SU-DHL-6 (cell line): ENCODE data around the gene PRKAG1.

Source experiments
- H2AFZ ChIP-seq: fragments of 200-600 bp; sonication (generic); 2 replicates; pipeline ENCODE4 v1.6.1; 2014; ENCODE audit warnings: low read depth, mild to moderate bottlenecking, moderate library complexity, mixed read lengths, antibody characterized with exemption, low read length; ENCODE audit not compliant: severe bottlenecking
- H3F3A ChIP-seq: fragments of 200-600 bp; shearing (Covaris generic); 2 replicates; pipeline ENCODE4 v1.6.0; 2016; ENCODE audit warnings: antibody characterized with exemption, mild to moderate bottlenecking; ENCODE audit not compliant: insufficient read depth
- H3K27ac ChIP-seq: fragments of 200-600 bp; sonication (generic); 2 replicates; pipeline ENCODE4 v1.5.1; 2016; ENCODE audit warnings: low read depth, mild to moderate bottlenecking, low read length, moderate library complexity, mixed read lengths
- H3K27me3 ChIP-seq: fragments of 200-600 bp; sonication (generic), shearing (Covaris generic); 2 replicates; pipeline ENCODE4 v1.6.0; 2014; ENCODE audit warnings: mild to moderate bottlenecking, low read length
- H3K36me3 ChIP-seq: fragments of 200-600 bp; sonication (generic); 2 replicates; pipeline ENCODE4 v1.6.1; 2014; ENCODE audit warnings: mild to moderate bottlenecking, low read length, mixed read lengths
- H3K4me2 ChIP-seq: fragments of 300-600, 200-600 bp; shearing (Covaris generic), sonication (generic); 2 replicates; pipeline ENCODE4 v1.6.0; 2014; ENCODE audit warnings: low read length, low read depth, mild to moderate bottlenecking; ENCODE audit not compliant: poor library complexity, severe bottlenecking
- H3K4me3 ChIP-seq: fragments of 200-600 bp; sonication (generic); 2 replicates; pipeline ENCODE4 v1.5.1; 2014; ENCODE audit warnings: antibody characterized with exemption, low read length, mild to moderate bottlenecking, mixed read lengths; ENCODE audit not compliant: insufficient read depth, poor library complexity, severe bottlenecking
- H3K79me2 ChIP-seq: fragments of 200-600 bp; sonication (generic); 2 replicates; pipeline ENCODE4 v1.6.1; 2014; ENCODE audit warnings: mild to moderate bottlenecking, low read length, moderate library complexity; ENCODE audit not compliant: insufficient read depth
- H3K9ac ChIP-seq: fragments of 200-600 bp; sonication (generic); 2 replicates; pipeline ENCODE4 v1.7.0; 2014; ENCODE audit warnings: mild to moderate bottlenecking, low read length
- H3K9me2 ChIP-seq: fragments of 200-600 bp; sonication (generic); replicated peaks from 2 replicates; pipeline ENCODE4 v1.6.1; 2014; ENCODE audit warnings: low read length; ENCODE audit not compliant: insufficient read depth
- H3K9me3 ChIP-seq: fragments of 200-600 bp; sonication (generic); 2 replicates; pipeline ENCODE4 v1.6.1; 2014; ENCODE audit warnings: low read length, mixed read lengths; ENCODE audit not compliant: insufficient read depth
- H4K20me1 ChIP-seq: fragments of 200-600 bp; sonication (generic); 2 replicates; pipeline ENCODE4 v1.6.1; 2014; ENCODE audit warnings: low read depth, mild to moderate bottlenecking, antibody characterized with exemption, low read length, moderate library complexity, mixed read lengths
- EZH2phosphoT487 ChIP-seq: fragments of 200-600 bp; sonication (generic), shearing (Covaris generic); conservative IDR thresholded peaks from 2 replicates; pipeline ENCODE4 v1.6.1; 2018; ENCODE audit warnings: mild to moderate bottlenecking, antibody characterized with exemption, low read length, moderate library complexity, mixed read lengths
- TF ChIP-seq, protein P1 (sequence below): fragments of 200-600 bp; sonication (generic); IDR thresholded peaks from one replicate; pipeline ENCODE4 v1.5.1; 2017; ENCODE audit warnings: antibody characterized with exemption, mild to moderate bottlenecking, low read length, moderate library complexity; ENCODE audit not compliant: insufficient read depth, poor library complexity, severe bottlenecking

Gene PRKAG1

DNA sequence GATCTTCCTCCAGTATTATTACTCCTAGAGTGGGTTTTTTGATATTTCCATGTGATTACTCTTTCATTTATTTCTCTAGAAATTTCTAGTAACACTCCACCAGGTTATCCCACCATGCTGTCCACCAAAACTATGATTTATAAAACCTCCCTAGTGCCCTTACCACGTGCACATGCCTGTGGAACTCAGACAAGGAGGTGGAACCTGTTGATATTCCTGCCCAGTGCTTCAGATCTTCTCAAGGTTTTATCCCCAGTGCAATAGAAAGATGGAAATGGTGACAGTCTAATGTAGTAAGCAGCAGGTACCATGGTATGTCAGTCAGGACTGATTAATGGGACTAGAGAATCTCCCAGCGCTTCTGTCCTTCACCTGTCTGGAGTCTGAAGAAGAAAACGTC, 57.7 kb downstream of the PRKAG1 start:
- Histone ChIP-seq H4K20me1 (no peaks in the 10 kb centered on the region), H3K4me3 (no peak overlapping the region), H3K79me2 (peaks cover 14% of the 10 kb centered on the region), H3K36me3 (no peaks in the 10 kb centered on the region), H3K27ac (no peak overlapping the region), H3K9me3 (no peaks in the 10 kb centered on the region), H3K9ac (no peak overlapping the region), H3K9me2 (no peaks in the 10 kb centered on the region), H3K27me3 (no peaks in the 10 kb centered on the region), H3F3A (peaks cover 4% of the 10 kb centered on the region), H3K4me2 (no peak overlapping the region), H2AFZ (no peak overlapping the region)
- TF ChIP-seq EZH2phosphoT487, result no peak
- TF ChIP-seq, protein P1, sequence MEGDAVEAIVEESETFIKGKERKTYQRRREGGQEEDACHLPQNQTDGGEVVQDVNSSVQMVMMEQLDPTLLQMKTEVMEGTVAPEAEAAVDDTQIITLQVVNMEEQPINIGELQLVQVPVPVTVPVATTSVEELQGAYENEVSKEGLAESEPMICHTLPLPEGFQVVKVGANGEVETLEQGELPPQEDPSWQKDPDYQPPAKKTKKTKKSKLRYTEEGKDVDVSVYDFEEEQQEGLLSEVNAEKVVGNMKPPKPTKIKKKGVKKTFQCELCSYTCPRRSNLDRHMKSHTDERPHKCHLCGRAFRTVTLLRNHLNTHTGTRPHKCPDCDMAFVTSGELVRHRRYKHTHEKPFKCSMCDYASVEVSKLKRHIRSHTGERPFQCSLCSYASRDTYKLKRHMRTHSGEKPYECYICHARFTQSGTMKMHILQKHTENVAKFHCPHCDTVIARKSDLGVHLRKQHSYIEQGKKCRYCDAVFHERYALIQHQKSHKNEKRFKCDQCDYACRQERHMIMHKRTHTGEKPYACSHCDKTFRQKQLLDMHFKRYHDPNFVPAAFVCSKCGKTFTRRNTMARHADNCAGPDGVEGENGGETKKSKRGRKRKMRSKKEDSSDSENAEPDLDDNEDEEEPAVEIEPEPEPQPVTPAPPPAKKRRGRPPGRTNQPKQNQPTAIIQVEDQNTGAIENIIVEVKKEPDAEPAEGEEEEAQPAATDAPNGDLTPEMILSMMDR, result no peak

DNA sequence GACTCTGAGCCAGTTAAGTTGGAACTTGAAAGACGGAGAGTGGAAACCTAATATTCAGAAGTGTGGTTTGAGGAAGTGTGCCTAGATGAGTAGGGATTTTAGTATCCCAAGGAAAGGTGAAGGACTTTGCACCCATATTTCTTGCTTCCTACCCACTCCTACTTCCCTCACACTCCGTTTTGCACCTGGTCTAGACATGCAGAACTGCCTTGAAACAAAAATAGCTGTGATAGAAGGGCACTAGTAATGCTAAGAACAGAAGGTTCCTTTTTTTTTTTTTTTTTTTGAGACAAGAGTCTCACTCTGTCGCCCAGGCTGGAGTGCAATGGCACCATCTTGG, 60.6 kb downstream of the PRKAG1 start:
- H3F3A ChIP-seq, result peaks cover 8% of the 10 kb centered on the region
- H3K4me2 ChIP-seq, result peak overlapping the region; percentile 84
- no peaks in the 10 kb centered on the region for H3K9me2 ChIP-seq
- H3K27me3 ChIP-seq, result no peaks in the 10 kb centered on the region
- peak overlapping the region; percentile 38 for H3K27ac ChIP-seq
- H3K4me3 ChIP-seq, result peak overlapping the region; percentile 81
- H3K79me2 ChIP-seq, result peaks cover 37% of the 10 kb centered on the region
- H3K36me3 ChIP-seq, result no peaks in the 10 kb centered on the region
- no peaks in the 10 kb centered on the region for H4K20me1 ChIP-seq
- TF ChIP-seq, protein P1, result no peak
- TF ChIP-seq EZH2phosphoT487, result no peak
- H2AFZ ChIP-seq, result peak overlapping the region; percentile 78
- no peaks in the 10 kb centered on the region for H3K9me3 ChIP-seq
- peak overlapping the region; percentile 77 for H3K9ac ChIP-seq

DNA sequence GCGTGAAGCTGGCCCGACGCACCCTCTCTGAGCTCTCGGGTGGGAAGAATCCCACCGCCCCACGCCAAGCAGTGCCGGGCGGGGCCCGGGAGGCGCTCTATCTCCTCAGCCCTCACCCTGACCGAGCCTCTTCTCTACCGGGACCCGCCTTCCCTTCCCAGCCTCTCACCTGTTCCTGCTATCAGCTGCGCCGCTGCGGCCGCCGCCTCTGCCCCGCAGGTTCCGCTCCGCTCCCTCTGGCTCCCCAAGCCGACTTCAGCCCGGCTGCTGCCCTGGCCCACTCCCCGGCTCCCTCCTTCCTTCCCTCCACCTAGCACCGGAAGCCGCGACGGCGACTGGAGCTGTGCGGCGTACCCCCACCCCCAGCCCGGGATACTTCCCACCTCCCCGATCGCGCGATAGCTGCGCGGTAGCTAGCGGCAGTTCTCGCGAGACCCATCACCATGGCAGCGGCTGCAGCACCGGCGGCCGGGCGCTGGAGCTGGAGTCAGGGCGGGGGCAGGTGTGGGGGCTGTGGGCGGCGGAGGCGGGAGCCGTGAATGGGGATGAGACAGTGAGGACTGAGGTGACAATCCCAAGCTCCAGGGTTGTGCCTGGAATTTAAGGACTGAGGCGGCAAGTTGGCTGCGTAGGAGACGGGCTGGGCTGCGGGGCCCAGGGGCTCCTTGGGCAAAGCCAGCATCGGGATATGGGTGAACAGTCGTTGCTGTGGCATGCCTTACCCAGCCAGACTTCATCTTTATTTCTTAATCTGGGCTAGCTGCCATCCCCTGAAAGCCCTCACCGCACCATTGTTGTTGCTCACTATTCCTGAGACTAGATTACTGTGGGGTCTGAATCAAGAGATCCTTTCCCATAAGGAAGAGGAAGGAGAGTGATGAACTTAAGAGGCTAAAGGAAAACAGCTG, 61.2 kb downstream of the PRKAG1 start, which contains the start of gene ARF3:
Gene ARF3, minus strand, starts transcription at position 347 of the 908 bp plus-strand sequence. CDS start 16,392 bp downstream, outside the sequence.
- Histone ChIP-seq H3K4me3 (peak within 1 kb of the TSS; percentile 81), H3K9me3 (no peaks in the 10 kb centered on the region), H4K20me1 (no peaks in the 10 kb centered on the region), H3K79me2 (peaks cover 43% of the 10 kb centered on the region), H3K36me3 (no peaks in the 10 kb centered on the region), H3K27me3 (no peaks in the 10 kb centered on the region), H3K9me2 (no peaks in the 10 kb centered on the region), H3F3A (peaks cover 8% of the 10 kb centered on the region), H3K4me2 (peak within 1 kb of the TSS; percentile 84), H2AFZ (peak within 1 kb of the TSS; percentile 78), H3K9ac (peak within 1 kb of the TSS; percentile 77), H3K27ac (peak within 1 kb of the TSS; percentile 46)
- TF ChIP-seq EZH2phosphoT487, result no peak
- TF ChIP-seq, protein P1, result no peak
